GM21786 (cell line): ENCODE results near the gene DNAJC4.

Source experiments
- ATAC-seq: cut with Tn5 transposase; IDR thresholded peaks from one replicate; pipeline ENCODE4 v1.9.1; 2021; ENCODE audit not compliant: unreplicated experiment

DNAJC4 gene

DNA sequence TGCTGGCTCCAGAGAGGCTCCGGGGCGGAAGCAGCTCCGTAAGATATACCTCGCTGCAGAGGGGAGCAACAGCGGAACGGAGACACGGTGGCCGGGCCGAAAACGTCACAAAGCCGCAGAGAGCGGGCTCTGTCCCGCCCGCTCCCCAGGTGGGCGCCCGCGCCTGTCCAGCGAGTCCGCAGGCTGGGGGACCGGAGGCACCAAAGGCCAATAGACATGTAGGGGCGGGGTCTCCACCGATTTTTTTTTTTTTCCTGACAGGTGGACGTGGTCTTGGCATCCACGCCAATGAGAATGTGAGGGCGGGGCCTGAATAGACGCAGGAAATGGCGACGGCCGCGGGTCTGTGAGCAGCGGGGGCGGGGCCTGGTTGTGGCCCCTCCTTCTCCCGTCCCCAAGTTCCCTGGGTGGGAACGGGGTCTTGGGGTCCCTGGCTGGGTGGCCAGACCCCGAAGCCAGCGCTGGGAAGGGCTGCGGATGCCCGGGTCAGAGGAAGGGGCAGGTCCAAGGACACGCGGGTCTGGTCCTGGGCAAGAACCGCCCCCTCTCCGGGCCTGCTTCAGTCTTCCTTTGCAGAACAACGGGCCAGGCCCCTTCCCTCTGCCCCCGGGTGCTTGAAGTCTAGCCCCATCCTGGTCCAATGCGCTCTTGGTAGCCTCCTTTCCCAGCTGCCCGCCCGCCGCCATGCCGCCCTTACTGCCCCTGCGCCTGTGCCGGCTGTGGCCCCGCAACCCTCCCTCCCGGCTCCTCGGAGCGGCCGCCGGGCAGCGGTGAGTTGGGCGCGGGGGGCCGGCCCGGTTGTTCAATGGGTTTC lies at the start of gene DNAJC4:
DNAJC4 (plus strand) TSS at position 378 of the 814 bp plus-strand sequence; CDS start at position 685, 307 bp downstream.
- ATAC-seq = peak; percentile 49

DNA sequence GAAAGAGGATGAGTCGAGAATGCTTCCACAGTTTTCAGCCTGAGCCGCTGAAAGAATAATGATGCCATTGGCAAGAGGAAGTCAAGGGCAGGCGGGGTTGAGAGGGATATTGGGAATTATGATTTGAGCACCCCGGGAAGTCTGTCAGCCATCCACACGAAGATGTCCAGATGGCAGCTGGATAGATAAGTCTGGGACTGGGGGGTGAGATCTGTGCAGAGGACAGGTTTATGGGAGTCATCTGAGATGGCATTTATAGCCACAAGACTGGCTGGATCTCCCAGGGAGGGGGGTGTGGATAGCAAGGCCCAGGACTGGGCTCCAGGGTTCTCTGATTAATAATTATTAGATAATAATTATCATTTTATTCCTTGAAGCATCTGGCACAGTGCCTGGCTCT lies 49.5 kb upstream of the DNAJC4 start:
- ATAC-seq = no peak

DNA sequence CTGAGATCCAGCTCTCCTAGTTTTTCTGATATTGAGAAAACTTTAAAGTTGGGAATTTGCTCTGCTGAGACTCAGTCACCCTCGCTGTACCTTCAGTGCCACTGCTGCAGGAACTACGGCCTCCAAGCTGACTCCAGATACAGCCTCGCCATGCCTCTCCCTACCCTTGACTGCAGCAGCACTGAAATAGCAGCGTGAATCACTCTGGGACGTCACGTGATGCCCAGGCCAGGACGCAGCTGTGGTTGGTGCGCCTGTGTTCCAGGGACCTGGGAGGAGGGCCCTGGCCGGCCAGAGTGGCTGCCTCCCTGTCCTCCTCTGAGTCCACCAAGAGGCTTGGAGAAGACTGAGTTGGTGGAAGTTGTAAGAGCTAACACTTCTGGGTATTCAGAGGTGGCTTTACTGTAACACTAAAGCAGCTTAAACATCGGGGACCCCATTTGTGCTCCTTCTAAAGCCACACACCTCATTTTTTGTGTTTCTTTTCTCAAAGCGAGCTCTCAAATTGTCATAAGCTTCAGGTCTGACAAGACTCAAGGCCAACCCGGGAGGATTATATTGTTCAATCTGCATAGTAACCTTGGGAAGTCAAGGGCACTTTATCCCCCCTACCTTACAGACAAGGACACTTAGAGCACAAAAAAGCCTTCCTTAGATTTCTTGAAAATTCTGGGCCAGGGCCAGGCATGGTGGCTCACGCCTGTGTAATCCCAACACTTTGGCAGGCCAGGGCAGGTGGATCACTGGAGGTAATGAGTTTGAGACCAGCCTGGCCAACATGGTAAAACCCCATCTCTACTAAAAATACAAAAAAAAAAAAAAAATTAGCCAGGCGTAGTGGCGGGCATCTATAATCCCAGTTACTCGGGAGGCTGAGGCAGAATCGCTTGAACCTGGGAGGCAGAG lies 48.6 kb upstream of the DNAJC4 start:
- ATAC-seq = no peak

GRCh38 chr11:64183890-64184289 lies 46.5 kb upstream of the DNAJC4 start:
- ATAC-seq = no peak

DNA sequence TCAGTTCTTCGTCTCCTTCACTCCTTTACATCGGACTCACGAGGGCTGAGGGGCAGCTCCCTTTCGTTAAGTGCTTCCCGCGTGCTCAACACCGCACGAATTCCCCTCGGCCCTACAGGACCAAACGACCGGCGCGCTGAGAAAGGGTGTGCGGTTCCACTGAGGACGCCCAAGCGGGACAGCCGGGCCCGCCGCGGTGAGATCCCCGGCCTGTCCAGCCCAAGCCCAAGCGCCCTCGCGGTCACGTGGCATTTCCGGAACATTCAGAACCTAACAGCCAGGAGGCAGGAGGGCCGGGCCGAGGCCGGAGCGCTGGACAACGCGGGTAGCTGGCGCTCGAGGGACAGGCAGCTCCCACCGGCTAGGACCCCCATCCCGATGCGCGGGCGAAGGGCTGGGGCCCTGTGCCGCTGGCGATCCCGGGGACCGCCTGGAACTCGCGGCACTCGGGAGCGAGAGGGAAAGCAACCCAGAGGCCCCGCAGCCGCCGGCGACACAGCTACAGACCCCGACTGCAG lies 45.1 kb upstream of the DNAJC4 start:
- no peak for ATAC-seq

- ATAC-seq = peak; percentile 77
Observed at GRCh38 chr11:64185693-64186491, 44.5 kb upstream of the DNAJC4 start, which contains the start of gene STIP1. Gene STIP1, plus strand, starts transcription at chr11:64186171. Its CDS starts 91 bp downstream, at chr11:64186262.

DNA sequence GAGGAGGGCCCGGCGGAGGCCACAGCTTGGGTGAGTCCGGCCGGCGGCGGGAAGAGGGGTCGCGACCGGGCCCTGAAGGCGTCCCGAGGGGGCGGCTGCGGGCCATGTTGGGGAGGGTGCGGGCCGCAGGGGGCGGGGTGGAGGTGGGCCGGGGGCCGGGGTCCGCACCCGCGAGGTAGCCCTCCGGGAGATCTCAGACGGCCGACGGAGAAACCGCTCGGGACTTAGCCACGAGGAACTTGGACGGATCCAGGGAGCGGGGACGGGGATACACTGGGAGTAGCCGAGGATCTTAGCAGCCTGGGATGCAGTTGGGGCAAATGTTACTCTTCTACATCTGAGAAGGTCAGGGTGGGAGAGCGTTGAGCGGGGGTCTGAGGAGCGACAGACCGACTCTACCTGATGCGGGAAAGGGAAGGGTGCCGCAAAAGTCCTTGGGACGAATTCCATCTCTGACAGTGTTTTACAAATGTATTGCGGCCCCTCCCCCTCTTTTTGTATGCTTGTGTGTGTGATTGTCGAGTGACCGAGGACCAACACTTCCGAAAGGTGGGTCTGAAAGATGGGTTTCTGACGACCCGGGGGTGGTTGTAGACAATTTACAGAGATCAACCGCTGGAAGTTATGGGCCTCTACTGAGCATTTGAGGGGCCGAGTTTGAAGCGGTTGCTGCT lies 43.7 kb upstream of the DNAJC4 start:
- ATAC-seq = no peak

DNA sequence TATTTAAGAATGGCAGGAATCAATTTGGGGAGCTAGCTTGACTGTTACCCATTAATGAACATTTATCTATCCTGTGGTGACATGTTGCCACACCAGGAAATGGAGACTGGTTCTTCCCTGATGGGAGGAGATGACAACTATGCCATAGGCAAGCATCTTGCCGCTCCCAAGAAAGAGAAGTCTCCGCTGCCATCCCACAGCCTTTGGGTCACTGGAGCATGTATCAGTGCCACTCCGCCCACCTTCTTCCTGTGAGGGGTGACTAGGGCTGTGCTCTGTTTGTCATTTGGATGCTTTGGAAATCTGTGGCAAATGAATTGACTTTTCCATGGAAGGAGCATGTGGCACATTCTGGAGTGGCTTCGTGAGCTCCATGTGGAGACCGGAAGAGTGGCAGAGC lies 37.9 kb upstream of the DNAJC4 start:
- no peak for ATAC-seq

GRCh38 chr11:64196626-64197025 lies 33.7 kb upstream of the DNAJC4 start:
- no peak for ATAC-seq

DNA sequence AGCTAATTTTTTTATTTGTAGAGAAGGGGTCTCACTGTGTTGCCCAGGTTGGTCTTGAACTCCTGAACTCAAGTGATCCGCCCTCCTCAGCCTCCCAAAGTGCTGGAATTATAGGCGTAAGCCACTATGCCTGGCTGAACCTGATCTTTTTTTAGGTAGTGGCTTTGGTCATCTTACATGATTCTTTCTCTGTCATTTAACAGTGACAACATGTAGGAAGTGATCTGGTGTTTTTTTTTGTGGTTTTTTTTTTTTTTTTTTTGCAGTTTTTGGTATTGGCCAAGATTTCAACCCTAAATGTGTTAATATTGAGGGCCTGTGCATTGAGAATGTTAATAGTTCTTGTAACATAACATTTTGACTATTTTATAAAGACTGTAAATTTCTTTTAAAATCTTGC lies 31.8 kb upstream of the DNAJC4 start:
- ATAC-seq = no peak

GRCh38 chr11:64201543-64201942 lies 28.8 kb upstream of the DNAJC4 start:
- ATAC-seq = no peak

DNA sequence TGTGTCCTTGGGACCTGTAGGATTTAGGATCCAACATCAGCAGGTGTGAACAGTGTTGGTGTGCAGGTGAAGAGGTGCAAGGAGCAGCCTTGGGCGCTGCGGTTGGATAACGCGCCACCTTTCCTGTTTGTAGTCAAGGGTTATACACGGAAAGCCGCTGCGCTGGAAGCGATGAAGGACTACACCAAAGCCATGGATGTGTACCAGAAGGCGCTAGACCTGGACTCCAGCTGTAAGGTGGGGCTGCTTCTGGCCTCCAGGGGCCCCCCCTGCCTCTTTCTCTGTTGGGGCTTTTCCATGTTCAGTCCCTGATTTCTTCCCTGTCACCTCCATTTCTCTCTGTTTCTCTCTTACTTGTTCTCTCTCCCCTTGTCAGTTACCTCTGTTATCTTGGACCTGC lies 27.4 kb upstream of the DNAJC4 start:
- no peak for ATAC-seq

- ATAC-seq = no peak
Observed at GRCh38 chr11:64203421-64204079, 26.8 kb upstream of the DNAJC4 start.

- ATAC-seq = no peak
Observed at GRCh38 chr11:64204080-64204440, 26.3 kb upstream of the DNAJC4 start.

GRCh38 chr11:64204464-64204989 lies 25.8 kb upstream of the DNAJC4 start:
- ATAC-seq = no peak

DNA sequence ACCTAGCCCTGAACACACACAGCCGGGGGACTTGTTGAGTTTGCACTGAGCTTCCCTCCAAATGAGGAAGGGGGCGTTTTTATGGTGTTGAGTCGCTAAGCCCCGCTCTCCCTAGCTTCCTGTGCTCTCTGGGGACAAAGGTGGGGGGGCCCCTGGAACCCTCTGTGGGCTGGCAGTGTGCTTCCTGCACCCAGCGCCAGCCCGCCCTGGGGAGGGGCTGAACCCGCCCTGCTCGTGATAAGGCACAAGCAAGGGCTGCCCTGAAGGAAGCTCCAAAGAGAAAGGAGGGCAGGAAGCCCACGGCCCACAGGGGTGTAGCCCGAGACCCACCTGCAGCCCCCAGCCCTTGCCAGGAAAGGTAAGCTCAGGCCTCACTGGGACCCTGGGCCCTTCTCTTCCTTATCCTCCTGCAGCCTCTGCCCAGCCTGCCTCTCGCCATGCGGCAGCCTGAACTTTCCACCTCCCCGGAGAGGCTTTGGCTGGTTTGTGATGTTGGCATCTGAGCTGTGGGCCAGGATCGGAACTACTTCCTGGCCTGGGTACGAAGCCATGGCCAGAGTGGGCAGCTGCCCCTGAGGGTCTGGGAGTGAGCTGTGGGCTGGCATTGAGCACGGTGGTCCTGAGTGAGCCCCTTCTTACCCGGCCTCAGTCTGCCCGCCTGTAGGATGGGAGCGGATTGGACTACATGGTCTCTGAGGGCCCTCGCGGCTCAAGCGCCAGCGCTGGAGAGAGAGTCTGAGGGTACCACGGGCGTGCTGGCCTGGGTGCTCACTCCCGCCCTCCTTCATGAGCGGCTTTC lies 23.7 kb upstream of the DNAJC4 start, which contains the start of gene FERMT3:
FERMT3 (plus strand) TSS at position 265 of the 799 bp plus-strand sequence. CDS start 644 bp downstream, outside the sequence.
- ATAC-seq = no peak

DNA sequence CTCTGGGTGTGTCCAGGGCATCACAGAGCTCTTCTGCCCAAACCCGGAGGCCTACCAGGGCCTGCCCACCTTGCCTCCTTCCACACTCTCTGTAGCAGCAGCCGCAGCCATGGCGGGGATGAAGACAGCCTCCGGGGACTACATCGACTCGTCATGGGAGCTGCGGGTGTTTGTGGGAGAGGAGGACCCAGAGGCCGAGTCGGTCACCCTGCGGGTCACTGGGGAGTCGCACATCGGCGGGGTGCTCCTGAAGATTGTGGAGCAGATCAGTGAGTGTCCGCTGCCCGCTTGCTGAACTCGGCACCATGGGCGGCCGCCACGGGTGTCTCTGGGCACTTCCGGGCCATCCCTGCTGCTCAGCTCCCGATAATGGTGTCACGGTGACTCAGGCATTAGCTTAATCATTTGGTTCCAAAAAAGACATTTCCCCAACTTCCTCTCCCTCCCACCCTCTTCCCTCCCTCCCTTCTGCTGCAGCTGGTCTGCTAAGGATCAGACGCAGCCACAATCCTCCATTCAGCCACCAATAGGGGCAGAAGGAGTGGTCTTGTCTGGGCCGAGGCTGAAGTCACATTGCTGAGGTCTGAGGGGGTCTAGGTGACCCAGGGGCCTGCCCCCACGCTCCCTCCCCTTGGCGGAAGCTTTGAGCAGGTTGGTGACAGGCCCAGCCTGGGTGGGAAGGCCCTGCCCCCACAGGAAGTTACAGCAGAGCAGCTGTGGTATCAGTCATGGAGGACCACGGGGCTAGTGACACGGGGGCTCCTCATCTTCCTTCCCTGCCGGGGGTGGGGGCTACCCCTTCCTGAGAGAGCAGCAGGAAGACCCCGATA lies 22.9 kb upstream of the DNAJC4 start:
- ATAC-seq = peak; percentile 66
